HL-60 (cell line): ENCODE results near the gene RILPL1.
"Not testable (repeated sequence)": the region's sequence is repeated elsewhere in the genome, so short reads cannot be mapped to it uniquely, and the experiment has no call there.

ENCODE experiments used
- DNase-seq, 2 experiments: peaks; one replicate each; pipeline ENCODE4 v3.0.0-alpha.2; 2010 to 2020; ENCODE audit warnings: low read depth in 1 of 2, low spot score in 1 of 2
- H3K27ac ChIP-seq: fragments of 250-450 bp; sonication (Bioruptor Pico); replicated peaks from 2 replicates; pipeline ENCODE4 v1.5.1; 2020; ENCODE audit warnings: mild to moderate bottlenecking, moderate library complexity
- H3K27me3 ChIP-seq: fragments of 250-450 bp; sonication (Bioruptor Pico); 2 replicates; pipeline ENCODE4 v1.5.1; 2021; ENCODE audit warnings: mild to moderate bottlenecking, moderate library complexity; ENCODE audit not compliant: insufficient read depth, poor library complexity, severe bottlenecking
- H3K4me3 ChIP-seq: replicated peaks from 2 replicates; pipeline ENCODE4 v1.5.1; 2011; ENCODE audit warnings: mild to moderate bottlenecking, control low read depth, low read length; ENCODE audit not compliant: insufficient read depth
- GABPA ChIP-seq: IDR thresholded peaks from 2 replicates; pipeline ENCODE4 v1.6.1; 2012; ENCODE audit warnings: low read depth
- POLR2AphosphoS5 ChIP-seq: IDR thresholded peaks from 2 replicates; pipeline ENCODE4 v1.6.1; 2012; ENCODE audit warnings: low read depth
- SPI1 ChIP-seq: IDR thresholded peaks from 2 replicates; pipeline ENCODE4 v1.6.1; 2012; ENCODE audit warnings: low read depth, mild to moderate bottlenecking, borderline replicate concordance
- TF ChIP-seq, protein P1 (sequence below): IDR thresholded peaks from one replicate; pipeline ENCODE4 v1.5.1; 2011; ENCODE audit warnings: low read length, control low read depth, inconsistent platforms; ENCODE audit not compliant: insufficient read depth
- TF ChIP-seq, protein P2 (sequence below): IDR thresholded peaks from 2 replicates; pipeline ENCODE4 v1.6.1; 2012; ENCODE audit warnings: low read depth; ENCODE audit not compliant: insufficient replicate concordance

The RILPL1 gene

DNA sequence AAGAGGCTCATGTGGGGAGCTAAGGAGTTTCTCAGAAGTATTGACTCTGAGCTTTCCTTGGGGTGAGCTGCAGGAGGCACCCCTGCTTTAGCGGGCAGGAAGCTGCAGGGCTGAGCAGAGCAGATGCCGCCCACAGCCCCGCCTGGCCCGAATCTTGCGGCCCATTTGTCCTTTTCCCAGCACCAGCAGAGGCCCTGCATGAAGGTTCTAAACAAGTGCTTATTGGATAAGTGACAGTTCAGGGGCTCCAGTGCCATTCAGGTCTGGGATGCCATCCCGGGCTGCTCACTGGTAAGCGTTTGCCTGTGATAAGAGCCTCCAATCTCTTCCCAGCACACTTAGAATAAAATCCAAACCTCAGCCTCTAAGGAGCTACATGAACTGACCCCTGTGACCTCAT is 11.4 kb downstream of the RILPL1 start:
- DNase-seq: no peak
- H3K27ac ChIP-seq: no peak overlapping the region
- no peak overlapping the region for H3K4me3 ChIP-seq
- H3K27me3 ChIP-seq: no peaks in the 10 kb centered on the region
- TF ChIP-seq POLR2AphosphoS5 (no peak), SPI1 (no peak), GABPA (no peak)
- TF ChIP-seq, protein P1, sequence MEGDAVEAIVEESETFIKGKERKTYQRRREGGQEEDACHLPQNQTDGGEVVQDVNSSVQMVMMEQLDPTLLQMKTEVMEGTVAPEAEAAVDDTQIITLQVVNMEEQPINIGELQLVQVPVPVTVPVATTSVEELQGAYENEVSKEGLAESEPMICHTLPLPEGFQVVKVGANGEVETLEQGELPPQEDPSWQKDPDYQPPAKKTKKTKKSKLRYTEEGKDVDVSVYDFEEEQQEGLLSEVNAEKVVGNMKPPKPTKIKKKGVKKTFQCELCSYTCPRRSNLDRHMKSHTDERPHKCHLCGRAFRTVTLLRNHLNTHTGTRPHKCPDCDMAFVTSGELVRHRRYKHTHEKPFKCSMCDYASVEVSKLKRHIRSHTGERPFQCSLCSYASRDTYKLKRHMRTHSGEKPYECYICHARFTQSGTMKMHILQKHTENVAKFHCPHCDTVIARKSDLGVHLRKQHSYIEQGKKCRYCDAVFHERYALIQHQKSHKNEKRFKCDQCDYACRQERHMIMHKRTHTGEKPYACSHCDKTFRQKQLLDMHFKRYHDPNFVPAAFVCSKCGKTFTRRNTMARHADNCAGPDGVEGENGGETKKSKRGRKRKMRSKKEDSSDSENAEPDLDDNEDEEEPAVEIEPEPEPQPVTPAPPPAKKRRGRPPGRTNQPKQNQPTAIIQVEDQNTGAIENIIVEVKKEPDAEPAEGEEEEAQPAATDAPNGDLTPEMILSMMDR: no peak
- TF ChIP-seq, protein P2, sequence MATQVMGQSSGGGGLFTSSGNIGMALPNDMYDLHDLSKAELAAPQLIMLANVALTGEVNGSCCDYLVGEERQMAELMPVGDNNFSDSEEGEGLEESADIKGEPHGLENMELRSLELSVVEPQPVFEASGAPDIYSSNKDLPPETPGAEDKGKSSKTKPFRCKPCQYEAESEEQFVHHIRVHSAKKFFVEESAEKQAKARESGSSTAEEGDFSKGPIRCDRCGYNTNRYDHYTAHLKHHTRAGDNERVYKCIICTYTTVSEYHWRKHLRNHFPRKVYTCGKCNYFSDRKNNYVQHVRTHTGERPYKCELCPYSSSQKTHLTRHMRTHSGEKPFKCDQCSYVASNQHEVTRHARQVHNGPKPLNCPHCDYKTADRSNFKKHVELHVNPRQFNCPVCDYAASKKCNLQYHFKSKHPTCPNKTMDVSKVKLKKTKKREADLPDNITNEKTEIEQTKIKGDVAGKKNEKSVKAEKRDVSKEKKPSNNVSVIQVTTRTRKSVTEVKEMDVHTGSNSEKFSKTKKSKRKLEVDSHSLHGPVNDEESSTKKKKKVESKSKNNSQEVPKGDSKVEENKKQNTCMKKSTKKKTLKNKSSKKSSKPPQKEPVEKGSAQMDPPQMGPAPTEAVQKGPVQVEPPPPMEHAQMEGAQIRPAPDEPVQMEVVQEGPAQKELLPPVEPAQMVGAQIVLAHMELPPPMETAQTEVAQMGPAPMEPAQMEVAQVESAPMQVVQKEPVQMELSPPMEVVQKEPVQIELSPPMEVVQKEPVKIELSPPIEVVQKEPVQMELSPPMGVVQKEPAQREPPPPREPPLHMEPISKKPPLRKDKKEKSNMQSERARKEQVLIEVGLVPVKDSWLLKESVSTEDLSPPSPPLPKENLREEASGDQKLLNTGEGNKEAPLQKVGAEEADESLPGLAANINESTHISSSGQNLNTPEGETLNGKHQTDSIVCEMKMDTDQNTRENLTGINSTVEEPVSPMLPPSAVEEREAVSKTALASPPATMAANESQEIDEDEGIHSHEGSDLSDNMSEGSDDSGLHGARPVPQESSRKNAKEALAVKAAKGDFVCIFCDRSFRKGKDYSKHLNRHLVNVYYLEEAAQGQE: no peak

DNA sequence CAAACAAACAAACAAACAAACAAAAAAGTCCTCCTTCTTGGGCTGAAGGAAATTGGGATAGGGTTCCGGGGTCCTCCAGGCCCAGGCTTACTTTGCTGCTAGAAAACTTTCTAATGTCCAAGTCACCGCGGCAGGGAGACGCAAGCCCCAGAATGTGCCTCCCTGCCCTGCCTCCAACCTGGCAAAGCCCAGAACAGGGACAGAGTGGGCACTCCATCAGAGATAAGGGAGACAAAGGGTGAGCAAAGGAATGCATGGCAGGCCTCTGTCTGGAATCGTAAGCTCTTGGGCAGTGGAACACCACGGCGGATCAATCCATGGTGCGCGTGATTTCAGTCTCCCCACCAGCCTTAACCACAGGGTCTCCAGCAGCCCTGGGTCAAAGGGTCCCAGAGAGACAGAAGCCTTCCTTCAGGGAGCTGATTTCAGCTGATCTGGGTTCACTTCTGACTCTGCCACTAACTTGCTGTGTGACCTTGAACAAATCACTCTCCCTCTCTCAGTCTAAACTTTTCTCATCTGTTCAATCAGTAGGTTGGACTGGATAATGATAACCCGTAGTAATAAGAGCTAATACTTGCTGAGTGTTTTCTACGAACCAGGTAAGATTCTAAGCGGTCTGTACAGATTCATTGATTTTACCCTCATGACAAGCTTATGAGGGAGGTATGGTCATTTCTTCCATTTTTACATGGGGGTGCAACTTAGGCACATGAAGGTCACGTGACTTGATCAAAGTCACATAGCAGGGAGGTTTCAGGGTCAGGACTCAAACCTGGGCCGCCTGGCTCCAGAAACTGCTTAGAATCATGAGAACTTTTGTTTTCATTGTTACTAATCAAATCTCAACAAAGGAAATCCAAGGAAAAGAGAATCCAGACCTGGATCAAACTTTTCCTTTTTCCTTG is 12.7 kb downstream of the RILPL1 start:
- TF ChIP-seq, protein P2: no peak
- TF ChIP-seq, protein P1: no peak
- TF ChIP-seq POLR2AphosphoS5: no peak
- no peak for TF ChIP-seq GABPA
- no peak overlapping the region for H3K27ac ChIP-seq
- no peaks in the 10 kb centered on the region for H3K27me3 ChIP-seq
- no peak overlapping the region for H3K4me3 ChIP-seq
- DNase-seq: no peak

DNA sequence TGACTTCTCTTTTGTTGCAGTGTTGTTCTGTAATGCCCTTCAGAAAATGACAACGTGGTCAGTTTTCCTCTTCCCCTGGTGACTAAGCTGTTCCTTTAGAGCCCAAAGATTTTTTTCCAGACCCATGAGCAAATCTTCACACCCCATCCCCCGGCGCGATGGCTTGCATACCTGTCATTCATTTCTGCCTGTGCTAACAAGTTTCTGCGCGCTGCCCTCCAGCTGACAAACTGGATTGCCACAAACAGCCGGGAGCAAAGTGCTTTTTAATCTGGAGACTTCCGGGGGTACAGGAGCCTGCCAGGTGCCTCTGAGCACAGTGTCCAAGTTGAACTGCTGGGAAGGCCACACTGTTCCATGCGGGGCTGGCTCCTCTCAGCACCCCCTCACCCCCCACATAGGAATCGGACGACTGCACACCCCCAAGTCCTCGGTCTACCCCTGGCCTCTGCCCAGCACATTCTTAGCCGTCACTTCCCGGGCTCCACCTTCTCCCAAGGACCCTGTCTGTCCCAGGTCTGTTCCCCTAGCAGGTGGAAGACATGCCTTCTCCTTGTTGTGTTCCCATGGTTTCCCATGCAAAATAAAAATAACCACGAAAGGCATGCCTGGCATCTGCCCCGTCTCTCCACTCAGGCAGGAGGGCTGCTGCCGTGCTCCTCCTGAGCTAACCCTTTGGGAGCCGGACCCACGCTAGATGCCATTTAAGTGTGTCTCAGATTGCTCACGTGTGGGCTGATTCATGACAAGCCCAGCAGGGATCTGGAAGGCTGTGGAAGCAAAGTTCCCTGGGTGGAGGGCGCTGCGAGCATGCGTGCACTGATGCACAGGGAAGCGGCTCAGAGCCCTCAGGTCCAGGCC is 14.1 kb downstream of the RILPL1 start:
- no peak for DNase-seq
- no peaks in the 10 kb centered on the region for H3K27me3 ChIP-seq
- H3K27ac ChIP-seq: no peak overlapping the region
- TF ChIP-seq GABPA (no peak), SPI1 (no peak)
- H3K4me3 ChIP-seq: no peak overlapping the region

DNA sequence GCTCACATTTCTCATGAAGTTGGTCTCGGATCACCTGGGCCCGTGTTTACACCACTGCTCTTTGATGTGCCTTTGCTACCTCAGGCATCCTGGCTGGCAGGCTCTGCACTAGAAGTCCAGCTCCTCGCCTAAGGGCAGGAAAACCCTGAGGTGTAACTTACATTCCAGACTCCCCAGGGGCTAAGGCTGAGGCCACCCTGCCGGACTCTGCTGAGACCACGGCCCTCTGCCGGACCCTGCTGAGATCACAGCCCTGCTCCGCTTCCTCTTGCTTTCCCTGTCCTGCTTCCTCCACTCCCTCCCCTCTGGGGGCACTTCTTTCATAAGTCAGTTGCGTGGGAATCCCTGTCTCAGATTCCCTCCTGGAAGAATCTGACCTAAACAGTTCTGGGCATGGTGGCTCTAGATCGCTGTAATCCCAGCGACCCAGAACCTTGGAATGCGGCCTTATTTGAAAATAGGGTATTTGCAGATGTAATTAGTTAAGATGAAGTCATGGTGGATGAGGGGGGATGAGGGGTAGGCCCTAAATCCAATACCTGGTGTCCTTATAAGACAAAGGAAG is 17.2 kb downstream of the RILPL1 start:
- TF ChIP-seq, protein P1: no peak
- TF ChIP-seq GABPA (no peak), POLR2AphosphoS5 (no peak), SPI1 (no peak)
- TF ChIP-seq, protein P2: no peak
- no peaks in the 10 kb centered on the region for H3K27me3 ChIP-seq
- H3K4me3 ChIP-seq: no peak overlapping the region
- H3K27ac ChIP-seq: no peak overlapping the region
- no peak for DNase-seq

DNA sequence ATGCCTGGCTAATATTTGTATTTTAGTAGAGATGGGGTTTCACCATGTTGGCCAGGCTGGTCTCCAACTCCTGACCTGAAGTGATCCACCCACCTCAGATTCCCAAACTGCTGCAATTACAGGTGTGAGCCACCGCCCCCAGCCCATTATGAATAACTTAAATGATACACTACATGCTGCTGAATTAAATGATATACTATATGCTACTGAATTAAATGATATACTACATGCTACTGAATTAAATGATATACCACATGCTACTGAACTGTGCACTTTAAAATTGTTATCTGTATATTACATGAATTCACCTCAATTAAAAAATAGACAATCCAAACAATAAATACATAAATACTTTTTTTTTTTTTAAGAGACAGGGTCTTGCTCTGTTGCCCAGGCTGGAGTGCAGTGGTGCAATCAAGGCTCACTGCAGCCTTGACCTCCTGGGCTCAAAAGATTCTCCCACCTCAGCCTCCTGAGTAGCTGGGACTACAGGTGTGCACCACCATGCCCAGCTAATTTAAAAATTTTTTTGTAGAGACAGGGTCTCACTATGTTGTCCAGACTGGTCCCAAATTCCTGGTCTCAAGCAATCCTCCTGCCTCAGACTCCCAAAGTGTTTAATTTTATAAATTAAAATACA is 18.8 kb downstream of the RILPL1 start:
- not testable (repeated sequence) for H3K4me3 ChIP-seq, DNase-seq, H3K27ac ChIP-seq, H3K27me3 ChIP-seq
